ENCODE measurements around the gene RPRD1B.

Gene RPRD1B

DNA sequence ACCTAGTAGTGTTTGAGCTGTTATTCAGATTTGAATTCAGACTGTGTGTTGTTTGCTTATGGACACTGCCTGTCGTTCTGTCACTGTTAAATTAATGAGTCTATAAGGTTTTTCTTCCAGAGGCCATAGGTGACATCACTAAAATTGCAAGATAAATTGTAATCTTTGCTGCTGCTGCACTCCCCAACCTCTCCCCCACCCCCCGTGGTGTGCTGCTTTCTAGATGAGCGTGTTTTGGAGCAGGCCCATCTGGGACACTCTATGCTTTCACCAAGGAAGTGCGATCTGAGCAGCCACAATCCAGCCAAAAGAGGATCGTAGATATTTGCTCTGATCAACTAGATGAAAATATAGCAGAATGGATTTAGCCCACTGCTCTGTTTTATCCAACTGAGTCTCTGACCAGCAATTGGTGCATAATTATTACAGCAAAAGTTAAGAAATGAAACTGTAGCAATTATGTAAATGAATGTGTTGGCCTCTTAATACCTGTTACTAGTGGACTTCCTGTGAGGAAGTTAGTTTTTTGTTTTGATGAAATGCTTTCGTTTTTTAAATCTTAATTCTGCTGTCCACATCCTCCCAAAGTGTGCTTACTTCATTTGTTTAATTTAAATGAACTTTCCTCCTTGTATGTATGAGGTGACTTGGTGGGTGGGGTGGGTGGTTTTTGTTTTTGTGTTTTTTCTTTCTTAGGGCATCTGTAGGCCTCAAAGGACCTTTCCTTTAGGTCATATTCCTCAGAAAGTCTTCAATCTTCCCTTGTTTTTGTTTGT is 58.1 kb downstream of the RPRD1B start:
- no peaks in the 10 kb centered on the region for H4K20me1 ChIP-seq (ENCODE audit: insufficient read depth, low read length)
- H3K9me2 ChIP-seq (ENCODE audit: low read depth, low read length) = no peaks in the 10 kb centered on the region
- H3K9me3 ChIP-seq (ENCODE audit: low read length) = no peaks in the 10 kb centered on the region
- H3K4me3 ChIP-seq (ENCODE audit: low read depth, low read length, poor library complexity, severe bottlenecking) = no peak overlapping the region
- H3K27me3 ChIP-seq (ENCODE audit: insufficient read depth, low read length) = no peaks in the 10 kb centered on the region
- no peak overlapping the region for H3K27ac ChIP-seq (ENCODE audit: low read depth, low read length, poor library complexity, severe bottlenecking)
- peaks cover 24% of the 10 kb centered on the region for H3K4me1 ChIP-seq (ENCODE audit: insufficient read depth, low read length, severe bottlenecking)
- TF ChIP-seq EZH2 (IDR thresholded peaks at IDR 0.05; ENCODE audit: borderline replicate concordance, low read length) = no peak
- TF ChIP-seq, protein P1, sequence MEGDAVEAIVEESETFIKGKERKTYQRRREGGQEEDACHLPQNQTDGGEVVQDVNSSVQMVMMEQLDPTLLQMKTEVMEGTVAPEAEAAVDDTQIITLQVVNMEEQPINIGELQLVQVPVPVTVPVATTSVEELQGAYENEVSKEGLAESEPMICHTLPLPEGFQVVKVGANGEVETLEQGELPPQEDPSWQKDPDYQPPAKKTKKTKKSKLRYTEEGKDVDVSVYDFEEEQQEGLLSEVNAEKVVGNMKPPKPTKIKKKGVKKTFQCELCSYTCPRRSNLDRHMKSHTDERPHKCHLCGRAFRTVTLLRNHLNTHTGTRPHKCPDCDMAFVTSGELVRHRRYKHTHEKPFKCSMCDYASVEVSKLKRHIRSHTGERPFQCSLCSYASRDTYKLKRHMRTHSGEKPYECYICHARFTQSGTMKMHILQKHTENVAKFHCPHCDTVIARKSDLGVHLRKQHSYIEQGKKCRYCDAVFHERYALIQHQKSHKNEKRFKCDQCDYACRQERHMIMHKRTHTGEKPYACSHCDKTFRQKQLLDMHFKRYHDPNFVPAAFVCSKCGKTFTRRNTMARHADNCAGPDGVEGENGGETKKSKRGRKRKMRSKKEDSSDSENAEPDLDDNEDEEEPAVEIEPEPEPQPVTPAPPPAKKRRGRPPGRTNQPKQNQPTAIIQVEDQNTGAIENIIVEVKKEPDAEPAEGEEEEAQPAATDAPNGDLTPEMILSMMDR (IDR thresholded peaks at IDR 0.05; ENCODE audit: low read length) = no peak
- no peak overlapping the region; the same call in 1 of the 2 replicates for H3K4me2 ChIP-seq (ENCODE audit: low read length)
- H2AFZ ChIP-seq (ENCODE audit: low read length) = no peak overlapping the region
- H3K36me3 ChIP-seq (ENCODE audit: insufficient read depth, low read length) = peaks cover 61% of the 10 kb centered on the region
- no peaks in the 10 kb centered on the region for H3K79me2 ChIP-seq (ENCODE audit: insufficient read depth, low read length)
- H3K9ac ChIP-seq (ENCODE audit: low read length) = no peak overlapping the region
- no peaks in the 10 kb centered on the region for H3F3A ChIP-seq (ENCODE audit: insufficient read depth, low read length)

DNA sequence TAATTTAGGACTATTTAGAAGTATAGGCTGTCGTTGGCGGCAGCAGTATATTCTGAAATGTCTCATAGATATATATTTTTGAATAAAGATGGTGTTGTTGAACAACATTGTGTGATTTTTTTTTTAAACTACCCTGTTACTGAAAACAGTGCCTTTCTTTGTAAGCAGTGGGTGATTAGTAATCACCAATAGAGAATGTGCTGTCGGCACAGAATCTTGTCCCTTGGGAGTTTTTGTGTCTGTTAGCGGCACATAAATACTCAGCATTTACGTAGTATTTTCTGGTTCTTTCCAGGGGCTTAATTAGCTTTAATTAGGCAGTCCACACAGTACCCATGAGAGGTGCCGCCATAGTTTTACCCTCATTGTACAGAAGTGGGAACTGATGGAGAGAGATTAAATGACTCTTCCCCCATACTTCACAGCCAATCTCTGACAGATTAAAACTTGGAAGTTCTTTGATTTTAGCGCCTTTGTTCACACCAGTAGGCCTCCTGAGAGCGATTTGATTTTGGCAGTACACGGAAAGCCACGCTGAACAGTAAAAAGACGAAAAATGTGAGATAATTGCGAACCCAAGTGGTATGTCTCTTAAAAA is 58.8 kb downstream of the RPRD1B start:
- peaks cover 24% of the 10 kb centered on the region for H3K4me1 ChIP-seq (ENCODE audit: insufficient read depth, low read length, severe bottlenecking)

DNA sequence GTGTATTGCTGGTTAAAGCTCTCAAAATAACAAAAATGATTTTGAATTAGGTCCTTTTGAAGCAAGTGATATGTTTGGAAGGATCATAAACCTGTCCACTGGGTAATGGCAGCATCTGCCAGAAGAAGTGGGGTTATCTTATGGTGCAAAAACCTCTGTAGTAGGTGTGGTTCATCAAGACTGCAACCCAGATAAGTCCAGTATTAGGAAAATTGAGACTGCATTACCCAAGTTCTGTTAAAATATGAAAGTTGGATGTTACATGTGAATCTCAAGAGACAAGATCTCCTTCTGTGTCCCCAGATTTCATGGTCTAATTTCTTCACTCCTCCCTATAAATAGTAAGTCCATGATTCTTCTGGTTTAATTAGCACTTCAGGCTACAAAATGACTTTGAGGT is 59.4 kb downstream of the RPRD1B start:
- no peak overlapping the region for H2AFZ ChIP-seq (ENCODE audit: low read length)
- peaks cover 49% of the 10 kb centered on the region for H3K36me3 ChIP-seq (ENCODE audit: insufficient read depth, low read length)
- H4K20me1 ChIP-seq (ENCODE audit: insufficient read depth, low read length) = no peaks in the 10 kb centered on the region
- H3F3A ChIP-seq (ENCODE audit: insufficient read depth, low read length) = no peaks in the 10 kb centered on the region
- H3K4me1 ChIP-seq (ENCODE audit: insufficient read depth, low read length, severe bottlenecking) = peaks cover 24% of the 10 kb centered on the region
- H3K4me2 ChIP-seq (ENCODE audit: low read length) = no peak overlapping the region
- H3K27ac ChIP-seq (ENCODE audit: low read depth, low read length, poor library complexity, severe bottlenecking) = no peak overlapping the region
- H3K9me2 ChIP-seq (ENCODE audit: low read depth, low read length) = no peaks in the 10 kb centered on the region
- H3K79me2 ChIP-seq (ENCODE audit: insufficient read depth, low read length) = no peaks in the 10 kb centered on the region
- no peaks in the 10 kb centered on the region for H3K27me3 ChIP-seq (ENCODE audit: insufficient read depth, low read length)
- no peaks in the 10 kb centered on the region for H3K9me3 ChIP-seq (ENCODE audit: low read length)
- no peak for TF ChIP-seq EZH2 (IDR thresholded peaks at IDR 0.05; ENCODE audit: borderline replicate concordance, low read length)
- TF ChIP-seq, protein P1 (IDR thresholded peaks at IDR 0.05; ENCODE audit: low read length) = no peak
- no peak overlapping the region for H3K4me3 ChIP-seq (ENCODE audit: low read depth, low read length, poor library complexity, severe bottlenecking)
- no peak overlapping the region for H3K9ac ChIP-seq (ENCODE audit: low read length)

More for the DNA sequence above, 58.8 kb downstream of the RPRD1B start:
- no peak for TF ChIP-seq EZH2 (IDR thresholded peaks at IDR 0.05; ENCODE audit: borderline replicate concordance, low read length)
- TF ChIP-seq, protein P1 (IDR thresholded peaks at IDR 0.05; ENCODE audit: low read length) = no peak
- H3K9me3 ChIP-seq (ENCODE audit: low read length) = no peaks in the 10 kb centered on the region
- H3F3A ChIP-seq (ENCODE audit: insufficient read depth, low read length) = no peaks in the 10 kb centered on the region
- no peak overlapping the region for H3K27ac ChIP-seq (ENCODE audit: low read depth, low read length, poor library complexity, severe bottlenecking)
- H3K79me2 ChIP-seq (ENCODE audit: insufficient read depth, low read length) = no peaks in the 10 kb centered on the region
- H3K4me3 ChIP-seq (ENCODE audit: low read depth, low read length, poor library complexity, severe bottlenecking) = no peak overlapping the region
- no peak overlapping the region for H3K9ac ChIP-seq (ENCODE audit: low read length)
- no peak overlapping the region for H2AFZ ChIP-seq (ENCODE audit: low read length)
- no peaks in the 10 kb centered on the region for H4K20me1 ChIP-seq (ENCODE audit: insufficient read depth, low read length)
- no peak overlapping the region for H3K4me2 ChIP-seq (ENCODE audit: low read length)
- no peaks in the 10 kb centered on the region for H3K9me2 ChIP-seq (ENCODE audit: low read depth, low read length)
- H3K27me3 ChIP-seq (ENCODE audit: insufficient read depth, low read length) = no peaks in the 10 kb centered on the region
- peaks cover 54% of the 10 kb centered on the region for H3K36me3 ChIP-seq (ENCODE audit: insufficient read depth, low read length)

Measured in OCI-LY1 (cell line).